SU-DHL-6 (cell line): ENCODE measurements around the gene CPAMD8.

Experiments used
- H2AFZ ChIP-seq: fragments of 200-600 bp; sonication (generic); 2 replicates; pipeline ENCODE4 v1.6.1; 2014; ENCODE audit warnings: low read depth, mild to moderate bottlenecking, moderate library complexity, mixed read lengths, antibody characterized with exemption, low read length; ENCODE audit not compliant: severe bottlenecking
- H3F3A ChIP-seq: fragments of 200-600 bp; shearing (Covaris generic); 2 replicates; pipeline ENCODE4 v1.6.0; 2016; ENCODE audit warnings: antibody characterized with exemption, mild to moderate bottlenecking; ENCODE audit not compliant: insufficient read depth
- H3K27ac ChIP-seq: fragments of 200-600 bp; sonication (generic); 2 replicates; pipeline ENCODE4 v1.5.1; 2016; ENCODE audit warnings: low read depth, mild to moderate bottlenecking, low read length, moderate library complexity, mixed read lengths
- H3K27me3 ChIP-seq: fragments of 200-600 bp; sonication (generic), shearing (Covaris generic); 2 replicates; pipeline ENCODE4 v1.6.0; 2014; ENCODE audit warnings: mild to moderate bottlenecking, low read length
- H3K36me3 ChIP-seq: fragments of 200-600 bp; sonication (generic); 2 replicates; pipeline ENCODE4 v1.6.1; 2014; ENCODE audit warnings: mild to moderate bottlenecking, low read length, mixed read lengths
- H3K4me2 ChIP-seq: fragments of 300-600, 200-600 bp; shearing (Covaris generic), sonication (generic); 2 replicates; pipeline ENCODE4 v1.6.0; 2014; ENCODE audit warnings: low read length, low read depth, mild to moderate bottlenecking; ENCODE audit not compliant: poor library complexity, severe bottlenecking
- H3K4me3 ChIP-seq: fragments of 200-600 bp; sonication (generic); 2 replicates; pipeline ENCODE4 v1.5.1; 2014; ENCODE audit warnings: antibody characterized with exemption, low read length, mild to moderate bottlenecking, mixed read lengths; ENCODE audit not compliant: insufficient read depth, poor library complexity, severe bottlenecking
- H3K79me2 ChIP-seq: fragments of 200-600 bp; sonication (generic); 2 replicates; pipeline ENCODE4 v1.6.1; 2014; ENCODE audit warnings: mild to moderate bottlenecking, low read length, moderate library complexity; ENCODE audit not compliant: insufficient read depth
- H3K9ac ChIP-seq: fragments of 200-600 bp; sonication (generic); 2 replicates; pipeline ENCODE4 v1.7.0; 2014; ENCODE audit warnings: mild to moderate bottlenecking, low read length
- H3K9me2 ChIP-seq: fragments of 200-600 bp; sonication (generic); replicated peaks from 2 replicates; pipeline ENCODE4 v1.6.1; 2014; ENCODE audit warnings: low read length; ENCODE audit not compliant: insufficient read depth
- H3K9me3 ChIP-seq: fragments of 200-600 bp; sonication (generic); 2 replicates; pipeline ENCODE4 v1.6.1; 2014; ENCODE audit warnings: low read length, mixed read lengths; ENCODE audit not compliant: insufficient read depth
- H4K20me1 ChIP-seq: fragments of 200-600 bp; sonication (generic); 2 replicates; pipeline ENCODE4 v1.6.1; 2014; ENCODE audit warnings: low read depth, mild to moderate bottlenecking, antibody characterized with exemption, low read length, moderate library complexity, mixed read lengths
- EZH2phosphoT487 ChIP-seq: fragments of 200-600 bp; sonication (generic), shearing (Covaris generic); conservative IDR thresholded peaks from 2 replicates; pipeline ENCODE4 v1.6.1; 2018; ENCODE audit warnings: mild to moderate bottlenecking, antibody characterized with exemption, low read length, moderate library complexity, mixed read lengths
- TF ChIP-seq, protein P1 (sequence below): fragments of 200-600 bp; sonication (generic); IDR thresholded peaks from one replicate; pipeline ENCODE4 v1.5.1; 2017; ENCODE audit warnings: antibody characterized with exemption, mild to moderate bottlenecking, low read length, moderate library complexity; ENCODE audit not compliant: insufficient read depth, poor library complexity, severe bottlenecking

The CPAMD8 gene

DNA sequence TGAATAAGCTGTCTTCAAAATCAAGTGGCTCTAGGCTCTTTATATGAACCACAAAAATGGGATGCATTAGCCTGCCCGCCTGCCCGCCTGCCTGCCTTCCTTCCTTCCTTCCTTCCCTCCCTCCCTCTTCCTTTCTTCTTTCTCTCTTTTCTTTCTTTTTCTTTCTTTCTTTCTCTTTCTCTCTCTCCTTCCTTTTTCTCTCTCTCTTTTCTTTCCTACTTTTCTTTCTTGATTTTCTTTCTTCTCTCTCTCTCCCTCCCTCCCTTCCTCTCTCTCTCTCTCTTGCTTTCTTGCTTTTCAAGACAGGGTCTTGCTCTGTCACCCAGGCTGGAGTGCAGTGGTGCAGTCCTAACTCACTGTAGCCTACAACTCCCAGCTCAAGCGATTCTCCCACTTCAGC, 110.9 kb downstream of the CPAMD8 start:
- H3K9me3 ChIP-seq = peaks cover 19% of the 10 kb centered on the region
- no peak overlapping the region for H3K9ac ChIP-seq
- H3K4me3 ChIP-seq = no peak overlapping the region
- H3K4me2 ChIP-seq = no peak overlapping the region
- H3K79me2 ChIP-seq = no peaks in the 10 kb centered on the region
- no peaks in the 10 kb centered on the region for H3F3A ChIP-seq
- no peak for TF ChIP-seq EZH2phosphoT487
- TF ChIP-seq, protein P1, sequence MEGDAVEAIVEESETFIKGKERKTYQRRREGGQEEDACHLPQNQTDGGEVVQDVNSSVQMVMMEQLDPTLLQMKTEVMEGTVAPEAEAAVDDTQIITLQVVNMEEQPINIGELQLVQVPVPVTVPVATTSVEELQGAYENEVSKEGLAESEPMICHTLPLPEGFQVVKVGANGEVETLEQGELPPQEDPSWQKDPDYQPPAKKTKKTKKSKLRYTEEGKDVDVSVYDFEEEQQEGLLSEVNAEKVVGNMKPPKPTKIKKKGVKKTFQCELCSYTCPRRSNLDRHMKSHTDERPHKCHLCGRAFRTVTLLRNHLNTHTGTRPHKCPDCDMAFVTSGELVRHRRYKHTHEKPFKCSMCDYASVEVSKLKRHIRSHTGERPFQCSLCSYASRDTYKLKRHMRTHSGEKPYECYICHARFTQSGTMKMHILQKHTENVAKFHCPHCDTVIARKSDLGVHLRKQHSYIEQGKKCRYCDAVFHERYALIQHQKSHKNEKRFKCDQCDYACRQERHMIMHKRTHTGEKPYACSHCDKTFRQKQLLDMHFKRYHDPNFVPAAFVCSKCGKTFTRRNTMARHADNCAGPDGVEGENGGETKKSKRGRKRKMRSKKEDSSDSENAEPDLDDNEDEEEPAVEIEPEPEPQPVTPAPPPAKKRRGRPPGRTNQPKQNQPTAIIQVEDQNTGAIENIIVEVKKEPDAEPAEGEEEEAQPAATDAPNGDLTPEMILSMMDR = no peak
- no peaks in the 10 kb centered on the region for H4K20me1 ChIP-seq
- H2AFZ ChIP-seq = no peak overlapping the region
- no peak overlapping the region for H3K27ac ChIP-seq
- no peaks in the 10 kb centered on the region for H3K36me3 ChIP-seq
- no peaks in the 10 kb centered on the region for H3K27me3 ChIP-seq
- no peaks in the 10 kb centered on the region for H3K9me2 ChIP-seq

DNA sequence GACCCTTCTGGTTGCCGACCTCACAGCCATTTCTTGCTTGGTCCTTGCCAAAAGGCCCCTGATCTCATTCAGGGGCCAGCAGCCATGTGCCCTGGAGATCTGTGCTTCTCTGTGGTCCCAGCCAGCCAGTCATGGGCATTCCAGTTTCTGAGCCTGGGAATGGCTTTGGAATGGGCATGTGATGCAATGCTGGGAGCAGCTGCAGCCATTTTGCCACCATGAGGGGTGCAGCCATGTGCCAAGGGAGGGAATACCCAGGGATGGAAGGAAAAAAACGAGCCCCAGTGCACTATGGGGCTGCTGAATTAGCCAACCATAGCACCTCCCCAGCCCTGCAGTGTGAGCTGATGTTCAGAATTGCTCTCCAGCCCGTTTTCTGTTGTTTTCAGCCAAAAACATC, 111.5 kb downstream of the CPAMD8 start:
- H3K9ac ChIP-seq = no peak overlapping the region
- H3K9me3 ChIP-seq = peaks cover 19% of the 10 kb centered on the region
- H3K27me3 ChIP-seq = no peaks in the 10 kb centered on the region
- no peak overlapping the region for H3K4me3 ChIP-seq
- H3K27ac ChIP-seq = no peak overlapping the region
- no peaks in the 10 kb centered on the region for H3K9me2 ChIP-seq
- H3K4me2 ChIP-seq = no peak overlapping the region
- no peak overlapping the region for H2AFZ ChIP-seq
- no peaks in the 10 kb centered on the region for H3F3A ChIP-seq
- TF ChIP-seq, protein P1 = no peak
- no peak for TF ChIP-seq EZH2phosphoT487
- H4K20me1 ChIP-seq = no peaks in the 10 kb centered on the region
- H3K79me2 ChIP-seq = no peaks in the 10 kb centered on the region
- no peaks in the 10 kb centered on the region for H3K36me3 ChIP-seq

DNA sequence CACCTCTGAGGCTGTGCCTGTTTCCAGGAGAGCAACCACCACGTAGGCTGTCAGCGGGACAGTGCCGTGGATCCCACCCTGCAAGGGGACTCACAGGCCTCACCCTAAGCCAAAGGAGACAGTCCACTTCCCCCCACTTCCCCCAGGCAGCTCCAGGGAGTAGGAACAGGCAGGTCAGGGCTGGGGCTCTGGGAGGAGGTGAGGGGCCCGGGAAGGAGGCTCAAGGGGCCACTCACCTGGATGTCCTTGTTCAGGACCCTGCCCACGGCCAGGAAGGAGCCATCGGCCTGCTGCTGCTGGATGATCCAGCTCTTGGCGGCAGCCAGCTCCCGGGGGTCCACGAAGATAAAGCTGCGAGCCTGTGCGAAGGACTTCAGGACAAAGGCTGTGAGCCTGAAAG, 112.2 kb downstream of the CPAMD8 start:
- H3K4me2 ChIP-seq = no peak overlapping the region
- H4K20me1 ChIP-seq = no peaks in the 10 kb centered on the region
- no peak overlapping the region for H3K4me3 ChIP-seq
- no peak overlapping the region for H3K9ac ChIP-seq
- TF ChIP-seq, protein P1 = no peak
- no peak for TF ChIP-seq EZH2phosphoT487
- H3K9me3 ChIP-seq = peaks cover 19% of the 10 kb centered on the region
- H2AFZ ChIP-seq = no peak overlapping the region
- no peak overlapping the region for H3K27ac ChIP-seq
- H3K9me2 ChIP-seq = no peaks in the 10 kb centered on the region
- no peaks in the 10 kb centered on the region for H3K27me3 ChIP-seq
- H3F3A ChIP-seq = no peaks in the 10 kb centered on the region
- no peaks in the 10 kb centered on the region for H3K36me3 ChIP-seq
- no peaks in the 10 kb centered on the region for H3K79me2 ChIP-seq

DNA sequence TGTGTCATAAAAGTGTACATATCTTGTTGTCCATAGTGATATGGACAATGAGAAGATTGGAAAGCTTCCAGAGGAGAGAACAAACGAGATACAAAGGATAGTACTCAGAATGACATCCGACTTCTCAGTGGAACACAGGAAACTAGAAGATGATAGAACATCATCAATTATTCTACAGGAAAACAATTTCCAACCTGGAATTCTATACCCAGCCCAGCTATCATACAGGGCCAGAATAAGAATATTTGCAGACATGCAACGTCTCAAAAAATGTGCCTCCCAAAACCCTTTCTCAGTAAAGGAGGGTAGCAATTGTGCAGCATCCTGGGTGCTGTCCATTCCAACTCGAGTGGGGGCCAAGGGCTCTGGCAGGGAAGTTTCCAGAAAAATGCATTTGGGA, 113.8 kb downstream of the CPAMD8 start:
- H3K27me3 ChIP-seq = no peaks in the 10 kb centered on the region
- no peaks in the 10 kb centered on the region for H3K9me2 ChIP-seq
- H3K9me3 ChIP-seq = peaks cover 19% of the 10 kb centered on the region
- H3K4me3 ChIP-seq = no peak overlapping the region
- H3F3A ChIP-seq = no peaks in the 10 kb centered on the region
- no peaks in the 10 kb centered on the region for H4K20me1 ChIP-seq
- H3K27ac ChIP-seq = no peak overlapping the region
- H2AFZ ChIP-seq = no peak overlapping the region
- TF ChIP-seq, protein P1 = no peak
- TF ChIP-seq EZH2phosphoT487 = no peak
- H3K9ac ChIP-seq = no peak overlapping the region
- no peaks in the 10 kb centered on the region for H3K36me3 ChIP-seq
- no peaks in the 10 kb centered on the region for H3K79me2 ChIP-seq
- H3K4me2 ChIP-seq = no peak overlapping the region
